ENCODE results near the gene MASP1. TPM values are rescaled to one million over a fixed set of nuclear protein-coding genes. Genes with fewer than 3 reads are reported as not detected.

Gene MASP1
- total RNA-seq, 1 experiment from 2014 or later: not detected

- intact Hi-C loops (cut with micrococcal nuclease): no loop called here
- no peak for DNase-seq (ENCODE audit: low read depth, low spot score)
- ATAC-seq: no peak
- Histone ChIP-seq H3K27me3 (ENCODE audit: insufficient read depth, low read length) (0 out of 2 replicates have a peak, but pooled peaks cover 12% of the 10 kb centered on the region), H3K9me2 (ENCODE audit: insufficient read depth) (no peaks in the 10 kb centered on the region), H3K9ac (ENCODE audit: low read length) (no peak overlapping the region), H3K4me3 (replicated peaks in 1 of 2; ENCODE audit: low read depth in 1 of 2, low read length in 2 of 2) (no peak overlapping the region), H2AFZ (ENCODE audit: low read depth, low read length, poor library complexity, severe bottlenecking) (no peak overlapping the region), H3K4me1 (ENCODE audit: control insufficient read depth in 1 of 2, insufficient read depth in 2 of 2, low read length in 2 of 2) (no peaks in the 10 kb centered on the region), H4K20me1 (ENCODE audit: insufficient read depth) (no peaks in the 10 kb centered on the region), H3K36me3 (ENCODE audit: control insufficient read depth in 1 of 2, insufficient read depth in 2 of 2, low read length in 2 of 2) (no peaks in the 10 kb centered on the region), H3K79me2 (ENCODE audit: insufficient read depth, low read length) (no peaks in the 10 kb centered on the region), H3K4me2 (ENCODE audit: low read length) (no peak overlapping the region), H3K27ac (ENCODE audit: low read depth, low read length) (no peak overlapping the region), H3K9me3 (ENCODE audit: control insufficient read depth in 1 of 2, insufficient read depth in 1 of 2, low read depth in 1 of 2, low read length in 2 of 2) (no peaks in the 10 kb centered on the region)
- ChIA-PET RAD21 (ENCODE audit: low non-redundant PET in 1 of 2, low total read pairs in 2 of 2, uncharacterized antibody in 2 of 2, unreplicated experiment in 2 of 2) (no interaction called here), POLR2A (no interaction called here), CTCF (no interaction called here)
- BruUV-seq (replicated peaks): no TSS peak
- TF ChIP-seq CEBPB (IDR thresholded peaks at IDR 0.05; ENCODE audit: low read depth) (no peak), RAD21 (IDR thresholded peaks at IDR 0.05; ENCODE audit: low read depth) (no peak), ATF3 (IDR thresholded peaks at IDR 0.05) (no peak), CTCF (IDR thresholded peaks at IDR 0.05 in 2 of 3, conservative IDR thresholded peaks at IDR 0.05 in 1 of 3; ENCODE audit: borderline replicate concordance in 1 of 3, insufficient read depth in 1 of 3, low read depth in 2 of 3, low read length in 2 of 3) (no peak), YY1 (IDR thresholded peaks at IDR 0.05; ENCODE audit: extremely low read depth, insufficient replicate concordance, low read depth, low read length) (no peak), SIN3A (IDR thresholded peaks at IDR 0.05; ENCODE audit: low read depth) (no peak), SRF (IDR thresholded peaks at IDR 0.05; ENCODE audit: low read depth) (no peak)
These were observed 98.4 kb downstream of the MASP1 start for GRCh38 chr3:187193181-187193580.

GRCh38 chr3:187191271-187191670 is 100.3 kb downstream of the MASP1 start:
- no peak for DNase-seq (ENCODE audit: low read depth, low spot score)
- Histone ChIP-seq H3K36me3 (ENCODE audit: control insufficient read depth in 1 of 2, insufficient read depth in 2 of 2, low read length in 2 of 2) (no peaks in the 10 kb centered on the region), H3K27me3 (ENCODE audit: insufficient read depth, low read length) (0 out of 2 replicates have a peak, but pooled peaks cover 12% of the 10 kb centered on the region), H3K27ac (ENCODE audit: low read depth, low read length) (no peak overlapping the region), H2AFZ (ENCODE audit: low read depth, low read length, poor library complexity, severe bottlenecking) (no peak overlapping the region), H4K20me1 (ENCODE audit: insufficient read depth) (no peaks in the 10 kb centered on the region), H3K9me3 (ENCODE audit: control insufficient read depth in 1 of 2, insufficient read depth in 1 of 2, low read depth in 1 of 2, low read length in 2 of 2) (no peaks in the 10 kb centered on the region), H3K9ac (ENCODE audit: low read length) (no peak overlapping the region), H3K4me1 (ENCODE audit: control insufficient read depth in 1 of 2, insufficient read depth in 2 of 2, low read length in 2 of 2) (peaks cover 7 to 14% of the 10 kb centered on the region in 2 experiments; a peak in 3 of 4 replicates), H3K4me2 (ENCODE audit: low read length) (no peak overlapping the region), H3K79me2 (ENCODE audit: insufficient read depth, low read length) (no peaks in the 10 kb centered on the region), H3K9me2 (ENCODE audit: insufficient read depth) (no peaks in the 10 kb centered on the region), H3K4me3 (replicated peaks in 1 of 2; ENCODE audit: low read depth in 1 of 2, low read length in 2 of 2) (no peak overlapping the region)
- CTCF ChIA-PET: interaction anchor here (0.6 kb wide), 1 partner anchor 371 kb away, joined by 3 read pairs; no protein-coding TSS in a partner anchor
- RAD21 ChIA-PET (ENCODE audit: low non-redundant PET in 1 of 2, low total read pairs in 2 of 2, uncharacterized antibody in 2 of 2, unreplicated experiment in 2 of 2): no interaction called here
- no peak for TF ChIP-seq ZFX (IDR thresholded peaks at IDR 0.05)
- TF ChIP-seq CTCF (IDR thresholded peaks at IDR 0.05 in 2 of 3, conservative IDR thresholded peaks at IDR 0.05 in 1 of 3; ENCODE audit: borderline replicate concordance in 1 of 3, insufficient read depth in 1 of 3, low read depth in 2 of 3, low read length in 2 of 3): no peak
- no peak for TF ChIP-seq POLR2A (IDR thresholded peaks at IDR 0.05; ENCODE audit: borderline replicate concordance, extremely low read depth, insufficient read depth, insufficient read length)
- no peak for TF ChIP-seq CEBPB (IDR thresholded peaks at IDR 0.05; ENCODE audit: low read depth)
- no peak for TF ChIP-seq MAX (IDR thresholded peaks at IDR 0.05)
- TF ChIP-seq POLR2AphosphoS5 (IDR thresholded peaks at IDR 0.05; ENCODE audit: low read depth, low read length): no peak
- POLR2A ChIA-PET: no interaction called here
- intact Hi-C loops (cut with micrococcal nuclease): no loop called here
- BruUV-seq (replicated peaks): no TSS peak
- ATAC-seq: no peak
